Liver (tissue), 9 donors: ENCODE results near the gene RGS7. TPM values are rescaled to one million over a fixed set of nuclear protein-coding genes. Genes with fewer than 3 reads are reported as not detected.

ENCODE experiments used
- DNase-seq: peaks from one replicate; pipeline ENCODE4 v3.0.0-alpha.2; 2017; ENCODE audit warnings: low spot score
- H3K27ac ChIP-seq, 2 donors: one replicate each; pipeline ENCODE4 v1.7.0; 2013; ENCODE audit warnings: inconsistent platforms in 2 of 2, low read length in 2 of 2, control low read depth in 1 of 2, low read depth in 1 of 2, mild to moderate bottlenecking in 1 of 2
- H3K27me3 ChIP-seq, 4 donors: one replicate each; pipeline versions ENCODE4 v1.6.1 to v1.7.0; 2013; ENCODE audit warnings: low read length in 3 of 4, inconsistent platforms in 1 of 4, mild to moderate bottlenecking in 1 of 4, moderate library complexity in 1 of 4; ENCODE audit not compliant: control insufficient read depth in 4 of 4, insufficient read depth in 4 of 4
- H3K36me3 ChIP-seq, 4 donors: one replicate each; pipeline versions ENCODE4 v1.6.1 to v1.7.0; 2013; ENCODE audit warnings: low read length in 3 of 4, mild to moderate bottlenecking in 3 of 4, low read depth in 1 of 4, moderate library complexity in 1 of 4; ENCODE audit not compliant: control insufficient read depth in 4 of 4, insufficient read depth in 3 of 4
- H3K4me1 ChIP-seq, 4 donors: one replicate each; pipeline versions ENCODE4 v1.6.1 to v1.7.0; 2013; ENCODE audit warnings: low read length in 3 of 4, mild to moderate bottlenecking in 3 of 4, moderate library complexity in 1 of 4; ENCODE audit not compliant: control insufficient read depth in 4 of 4, insufficient read depth in 4 of 4
- H3K4me3 ChIP-seq, 3 donors: one replicate each; pipeline versions ENCODE4 v1.6.1 to v1.7.0; 2013; ENCODE audit warnings: low read length in 3 of 3, control low read depth in 1 of 3, low read depth in 1 of 3, mild to moderate bottlenecking in 1 of 3
- H3K9ac ChIP-seq, 2 donors: one replicate each; pipeline ENCODE4 v1.7.0; 2013; ENCODE audit warnings: low read length in 2 of 2, mild to moderate bottlenecking in 2 of 2, moderate library complexity in 2 of 2, control low read depth in 1 of 2, low read depth in 1 of 2
- H3K9me3 ChIP-seq, 4 donors: one replicate each; pipeline versions ENCODE4 v1.6.1 to v1.7.0; 2013; ENCODE audit warnings: low read length in 3 of 4; ENCODE audit not compliant: control insufficient read depth in 4 of 4
- ATF3 ChIP-seq: IDR thresholded peaks from 2 replicates; pipeline ENCODE4 v1.6.1; 2016; ENCODE audit warnings: antibody characterized with exemption
- CTCF ChIP-seq: fragments of 150-350 bp; IDR thresholded peaks from 2 replicates; pipeline ENCODE4 v1.5.1; 2017; ENCODE audit warnings: improper control_type of control experiment, low read depth, low read length; ENCODE audit not compliant: missing input control
- EGR1 ChIP-seq, 2 donors: IDR thresholded peaks; 2 replicates each; pipeline ENCODE4 v1.6.1; 2016 to 2018; ENCODE audit warnings: antibody characterized with exemption in 2 of 2, low read depth in 2 of 2
- FOXA1 ChIP-seq: IDR thresholded peaks from 2 replicates; pipeline ENCODE4 v1.6.1; 2016; ENCODE audit warnings: antibody characterized with exemption
- FOXA2 ChIP-seq: IDR thresholded peaks from 2 replicates; pipeline ENCODE4 v1.6.1; 2016; ENCODE audit warnings: antibody characterized with exemption
- GABPA ChIP-seq, 2 donors: IDR thresholded peaks in 1 of 2; conservative IDR thresholded peaks in 1 of 2; 2 replicates each; pipeline ENCODE4 v1.6.1; 2016; ENCODE audit warnings: antibody characterized with exemption in 2 of 2, mild to moderate bottlenecking in 1 of 2, moderate library complexity in 1 of 2
- HNF4A ChIP-seq, 2 donors: conservative IDR thresholded peaks; 2 replicates each; pipeline ENCODE4 v1.6.1; 2016; ENCODE audit warnings: antibody characterized with exemption in 2 of 2, mild to moderate bottlenecking in 2 of 2
- JUND ChIP-seq, 2 donors: IDR thresholded peaks; 2 replicates each; pipeline ENCODE4 v1.6.1; 2016; ENCODE audit warnings: antibody characterized with exemption in 2 of 2
- MAX ChIP-seq: IDR thresholded peaks from 2 replicates; pipeline ENCODE4 v1.6.1; 2016; ENCODE audit warnings: antibody characterized with exemption
- NR2F2 ChIP-seq: IDR thresholded peaks from 2 replicates; pipeline ENCODE4 v1.6.1; 2016; ENCODE audit warnings: antibody characterized with exemption
- RAD21 ChIP-seq, 2 donors: IDR thresholded peaks; 2 replicates each; pipeline ENCODE4 v1.6.1; 2016; ENCODE audit warnings: antibody characterized with exemption in 2 of 2, mild to moderate bottlenecking in 2 of 2
- RXRA ChIP-seq, 2 donors: IDR thresholded peaks; 2 replicates each; pipeline ENCODE4 v1.6.1; 2017 to 2018; ENCODE audit warnings: antibody characterized with exemption in 2 of 2, mild to moderate bottlenecking in 1 of 2
- TAF1 ChIP-seq: conservative IDR thresholded peaks from 2 replicates; pipeline ENCODE4 v1.6.1; 2016; ENCODE audit warnings: antibody characterized with exemption, mild to moderate bottlenecking
- YY1 ChIP-seq: IDR thresholded peaks from 2 replicates; pipeline ENCODE4 v1.6.1; 2016; ENCODE audit warnings: antibody characterized with exemption, mild to moderate bottlenecking
- WGBS: extraction: QIAGEN DNeasy Blood & Tissue Kit; methylation state at CpG from one replicate; pipeline ENCODE4 v1.1.7; 2013; 5-methylcytosine and 5-hydroxymethylcytosine counted together
- polyA plus RNA-seq, 2 donors: library from polyadenylated mRNA; stranded (reverse) in 1 of 2; unstranded in 1 of 2; fragments of 200-250 nt in 1 of 2; fragments of >200 nt in 1 of 2; fragmentation: Nextera tagmentation in 1 of 2; extraction: Ambion mirVana in 1 of 2; gene quantifications; one replicate each; pipeline versions ENCODE4 v1.2.1 to v1.2.3, GENCODE V29; 2013 to 2015
- total RNA-seq, 2 donors: library from RNA; depleted of rRNA; stranded (reverse); fragments of >200 nt; gene quantifications; one replicate each; pipeline ENCODE4 v1.2.3, GENCODE V29; 2014
- TF ChIP-seq, protein P1 (sequence below): IDR thresholded peaks from 2 replicates; pipeline ENCODE4 v1.6.1; 2016; ENCODE audit warnings: antibody characterized with exemption, mild to moderate bottlenecking
- TF ChIP-seq, protein P2 (sequence below): IDR thresholded peaks from 2 replicates; pipeline ENCODE4 v1.6.1; 2016; ENCODE audit warnings: antibody characterized with exemption
- donor health status: healthy.
- donor health status: healthy.
- donor health status: healthy.
- donor health status: healthy.
- donor health status: healthy.

The RGS7 gene
- total and polyA plus RNA-seq, 4 donors: 0.05 to 0.18 TPM; not detected in 2

DNA sequence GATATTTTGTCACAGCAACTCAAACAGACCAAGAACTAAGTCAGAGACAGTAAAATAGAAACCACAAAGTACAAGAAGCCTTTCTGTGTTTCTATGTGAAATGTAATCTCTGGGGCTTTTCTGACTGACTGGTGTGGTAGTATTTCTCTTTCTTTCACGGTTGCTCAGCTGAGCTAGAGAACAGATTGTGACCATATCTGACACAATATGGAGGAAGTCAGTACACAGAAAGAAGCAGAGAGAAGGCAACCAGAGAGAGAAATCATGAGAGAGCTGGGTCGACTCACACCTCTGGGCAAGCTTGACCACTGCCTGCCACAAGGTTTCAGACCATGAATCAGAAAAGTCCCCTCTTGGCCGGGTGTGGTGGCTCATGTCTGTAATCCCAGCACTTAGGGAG is 536.2 kb downstream of the RGS7 start (continued):
- TF ChIP-seq, protein P1, sequence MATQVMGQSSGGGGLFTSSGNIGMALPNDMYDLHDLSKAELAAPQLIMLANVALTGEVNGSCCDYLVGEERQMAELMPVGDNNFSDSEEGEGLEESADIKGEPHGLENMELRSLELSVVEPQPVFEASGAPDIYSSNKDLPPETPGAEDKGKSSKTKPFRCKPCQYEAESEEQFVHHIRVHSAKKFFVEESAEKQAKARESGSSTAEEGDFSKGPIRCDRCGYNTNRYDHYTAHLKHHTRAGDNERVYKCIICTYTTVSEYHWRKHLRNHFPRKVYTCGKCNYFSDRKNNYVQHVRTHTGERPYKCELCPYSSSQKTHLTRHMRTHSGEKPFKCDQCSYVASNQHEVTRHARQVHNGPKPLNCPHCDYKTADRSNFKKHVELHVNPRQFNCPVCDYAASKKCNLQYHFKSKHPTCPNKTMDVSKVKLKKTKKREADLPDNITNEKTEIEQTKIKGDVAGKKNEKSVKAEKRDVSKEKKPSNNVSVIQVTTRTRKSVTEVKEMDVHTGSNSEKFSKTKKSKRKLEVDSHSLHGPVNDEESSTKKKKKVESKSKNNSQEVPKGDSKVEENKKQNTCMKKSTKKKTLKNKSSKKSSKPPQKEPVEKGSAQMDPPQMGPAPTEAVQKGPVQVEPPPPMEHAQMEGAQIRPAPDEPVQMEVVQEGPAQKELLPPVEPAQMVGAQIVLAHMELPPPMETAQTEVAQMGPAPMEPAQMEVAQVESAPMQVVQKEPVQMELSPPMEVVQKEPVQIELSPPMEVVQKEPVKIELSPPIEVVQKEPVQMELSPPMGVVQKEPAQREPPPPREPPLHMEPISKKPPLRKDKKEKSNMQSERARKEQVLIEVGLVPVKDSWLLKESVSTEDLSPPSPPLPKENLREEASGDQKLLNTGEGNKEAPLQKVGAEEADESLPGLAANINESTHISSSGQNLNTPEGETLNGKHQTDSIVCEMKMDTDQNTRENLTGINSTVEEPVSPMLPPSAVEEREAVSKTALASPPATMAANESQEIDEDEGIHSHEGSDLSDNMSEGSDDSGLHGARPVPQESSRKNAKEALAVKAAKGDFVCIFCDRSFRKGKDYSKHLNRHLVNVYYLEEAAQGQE: no peak
- TF ChIP-seq NR2F2: no peak
- no peak for TF ChIP-seq RXRA (IDR thresholded peaks at IDR 0.05)
- no peak for TF ChIP-seq RAD21 (IDR thresholded peaks at IDR 0.05)
- no peak for TF ChIP-seq TAF1

GRCh38 chr1:240816472-240816871 is 540.5 kb downstream of the RGS7 start:
- Histone ChIP-seq H3K36me3 (no peaks in the 10 kb centered on the region), H3K27me3 (no peaks in the 10 kb centered on the region), H3K9me3 (no peaks in the 10 kb centered on the region), H3K4me3 (no peak overlapping the region), H3K27ac (no peak overlapping the region), H3K9ac (no peak overlapping the region), H3K4me1 (no peaks in the 10 kb centered on the region)
- no peak for DNase-seq
- WGBS: 52% methylated on average over 2 of the region's 2 CpGs
- no peak for TF ChIP-seq CTCF
- no peak for TF ChIP-seq EGR1 (IDR thresholded peaks at IDR 0.05; ENCODE audit: low read depth in 2 of 2)

DNA sequence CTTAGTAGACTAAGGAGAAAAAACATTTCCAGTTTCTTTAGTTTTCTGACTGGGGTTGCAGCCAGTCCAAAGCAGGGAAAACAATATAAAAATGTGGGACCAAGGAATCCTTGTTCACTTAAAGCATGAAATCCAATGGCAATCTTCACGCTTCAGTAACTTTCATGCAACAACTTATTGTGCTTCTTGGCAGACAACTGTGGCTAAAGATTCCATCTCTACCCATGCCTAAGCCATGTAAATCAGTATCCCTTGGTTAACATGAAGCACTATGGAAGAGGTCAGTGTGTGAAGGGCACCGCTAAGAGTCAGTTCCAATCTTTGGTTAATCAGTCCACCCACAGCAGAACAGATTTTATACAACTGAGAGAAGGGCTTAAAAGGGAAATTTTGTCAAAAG is 543.3 kb downstream of the RGS7 start:
- Histone ChIP-seq H3K4me1 (no peaks in the 10 kb centered on the region), H3K27ac (no peak overlapping the region), H3K4me3 (no peak overlapping the region), H3K36me3 (no peaks in the 10 kb centered on the region), H3K27me3 (no peaks in the 10 kb centered on the region), H3K9ac (no peak overlapping the region), H3K9me3 (no peaks in the 10 kb centered on the region)
- no peak for DNase-seq
- TF ChIP-seq TAF1 (no peak), MAX (no peak), CTCF (no peak), GABPA (IDR thresholded peaks at IDR 0.05 in 1 of 2, conservative IDR thresholded peaks at IDR 0.05 in 1 of 2) (no peak), FOXA2 (no peak), YY1 (no peak), EGR1 (IDR thresholded peaks at IDR 0.05; ENCODE audit: low read depth in 2 of 2) (no peak), JUND (IDR thresholded peaks at IDR 0.05) (no peak), FOXA1 (no peak), HNF4A (conservative IDR thresholded peaks at IDR 0.05) (no peak), ATF3 (no peak), RXRA (IDR thresholded peaks at IDR 0.05) (no peak)
- TF ChIP-seq, protein P2, sequence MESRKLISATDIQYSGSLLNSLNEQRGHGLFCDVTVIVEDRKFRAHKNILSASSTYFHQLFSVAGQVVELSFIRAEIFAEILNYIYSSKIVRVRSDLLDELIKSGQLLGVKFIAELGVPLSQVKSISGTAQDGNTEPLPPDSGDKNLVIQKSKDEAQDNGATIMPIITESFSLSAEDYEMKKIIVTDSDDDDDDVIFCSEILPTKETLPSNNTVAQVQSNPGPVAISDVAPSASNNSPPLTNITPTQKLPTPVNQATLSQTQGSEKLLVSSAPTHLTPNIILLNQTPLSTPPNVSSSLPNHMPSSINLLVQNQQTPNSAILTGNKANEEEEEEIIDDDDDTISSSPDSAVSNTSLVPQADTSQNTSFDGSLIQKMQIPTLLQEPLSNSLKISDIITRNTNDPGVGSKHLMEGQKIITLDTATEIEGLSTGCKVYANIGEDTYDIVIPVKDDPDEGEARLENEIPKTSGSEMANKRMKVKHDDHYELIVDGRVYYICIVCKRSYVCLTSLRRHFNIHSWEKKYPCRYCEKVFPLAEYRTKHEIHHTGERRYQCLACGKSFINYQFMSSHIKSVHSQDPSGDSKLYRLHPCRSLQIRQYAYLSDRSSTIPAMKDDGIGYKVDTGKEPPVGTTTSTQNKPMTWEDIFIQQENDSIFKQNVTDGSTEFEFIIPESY: no peak
- TF ChIP-seq, protein P1: no peak
- WGBS: 87% methylated on average over 2 of the region's 2 CpGs
